CD4-positive, alpha-beta T cell treated with Interleukin-15 for 4 hours (primary cell): ENCODE data around the gene PRKCE.

ENCODE experiments used
- DNase-seq: peaks from one replicate; pipeline ENCODE4 v3.0.0-alpha.2; 2020; ENCODE audit warnings: low spot score

Gene PRKCE

DNA sequence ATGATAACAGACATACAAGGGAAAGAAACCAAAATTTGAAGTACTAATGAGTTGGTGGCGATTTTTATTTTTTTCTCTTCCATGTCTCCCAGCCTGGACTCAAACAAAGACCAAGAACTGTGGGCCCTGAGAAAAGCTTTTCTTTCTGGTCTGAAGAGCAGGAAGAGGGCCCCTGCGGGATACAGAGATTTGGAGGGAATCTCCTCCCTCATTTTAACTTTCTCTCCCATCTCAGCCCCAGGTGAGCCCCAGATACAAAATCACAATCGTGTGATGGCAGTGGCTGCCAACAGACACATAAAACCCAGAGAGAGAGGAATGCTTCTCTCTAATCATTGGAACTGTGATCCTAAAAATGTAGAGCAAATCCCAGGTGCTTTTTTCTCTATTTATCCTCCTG, 19.5 kb upstream of the PRKCE start:
- no peak for DNase-seq

DNA sequence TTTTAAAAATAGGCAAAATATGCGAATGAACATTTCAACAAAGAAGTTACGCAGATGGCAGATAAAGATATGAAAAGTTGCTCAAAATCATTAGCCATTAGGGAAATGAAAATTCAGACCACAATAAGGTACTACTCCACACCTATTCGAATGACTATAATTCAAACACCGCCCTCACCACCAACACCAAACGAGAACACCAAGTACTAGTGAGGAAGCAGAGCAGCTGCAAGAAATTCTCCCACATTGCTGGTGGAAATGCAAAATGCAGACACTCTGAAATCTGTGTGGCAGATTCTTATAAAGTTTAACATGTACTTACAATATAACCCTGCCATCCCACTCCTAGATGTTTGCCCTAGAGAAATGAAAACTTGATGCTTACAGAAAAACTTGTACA, 17.3 kb upstream of the PRKCE start:
- no peak for DNase-seq

DNA sequence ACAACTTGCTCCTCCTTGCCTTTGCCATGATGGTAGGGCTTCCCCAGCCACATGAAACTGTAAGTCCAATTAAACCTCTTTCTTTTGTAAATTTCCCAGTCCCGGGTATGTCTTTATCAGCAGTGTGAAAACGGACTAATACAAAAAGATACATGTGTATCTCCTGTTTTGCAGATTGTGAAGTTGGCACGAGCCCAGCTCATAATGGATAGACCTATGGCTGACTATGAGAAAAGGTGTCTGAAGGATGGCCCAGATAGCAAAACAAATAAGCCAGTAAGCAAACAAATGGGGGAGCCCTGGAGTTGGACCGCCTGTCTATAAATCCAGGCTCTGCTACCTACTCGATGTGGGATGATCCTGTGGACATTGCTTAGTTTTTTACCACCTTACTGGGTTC, 15.5 kb upstream of the PRKCE start:
- no peak for DNase-seq

DNA sequence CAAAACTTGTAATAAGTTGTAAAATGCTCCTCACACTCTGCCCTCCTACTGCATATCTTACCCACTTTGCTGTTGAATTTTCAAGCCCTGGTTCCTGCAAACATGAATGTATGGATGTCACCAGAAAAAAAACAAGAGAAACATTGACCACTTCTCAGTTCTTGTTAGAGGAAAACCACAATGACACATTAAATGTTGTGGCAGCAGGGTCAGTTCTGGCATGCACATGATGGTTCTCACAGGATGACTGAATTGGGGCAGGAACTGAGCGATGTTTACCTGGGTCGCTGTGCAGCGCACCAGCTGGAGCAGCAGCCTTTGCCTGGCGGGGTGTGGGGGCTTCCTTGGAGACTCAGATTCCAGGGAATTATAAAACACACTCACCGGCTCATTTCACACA, 14.0 kb upstream of the PRKCE start:
- no peak for DNase-seq

DNA sequence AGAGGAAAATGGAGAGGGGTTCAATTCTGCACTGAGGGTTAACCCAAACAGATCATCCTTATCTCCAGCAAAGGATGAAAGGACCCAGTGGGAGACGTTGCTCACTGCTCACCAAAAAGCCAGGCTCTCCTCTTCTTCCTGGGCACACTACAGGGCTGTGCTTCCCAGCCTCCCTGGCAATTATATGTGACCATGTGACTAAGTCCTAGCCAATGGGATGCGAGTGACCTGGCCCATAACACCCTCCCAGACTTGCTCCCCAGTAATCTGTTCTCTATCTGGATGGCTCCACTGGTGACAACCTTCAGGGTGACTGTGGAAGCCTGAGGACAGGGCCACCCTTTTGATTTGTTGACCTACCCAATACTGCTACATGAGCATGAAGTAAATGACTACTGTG, 10.9 kb upstream of the PRKCE start:
- no peak for DNase-seq

DNA sequence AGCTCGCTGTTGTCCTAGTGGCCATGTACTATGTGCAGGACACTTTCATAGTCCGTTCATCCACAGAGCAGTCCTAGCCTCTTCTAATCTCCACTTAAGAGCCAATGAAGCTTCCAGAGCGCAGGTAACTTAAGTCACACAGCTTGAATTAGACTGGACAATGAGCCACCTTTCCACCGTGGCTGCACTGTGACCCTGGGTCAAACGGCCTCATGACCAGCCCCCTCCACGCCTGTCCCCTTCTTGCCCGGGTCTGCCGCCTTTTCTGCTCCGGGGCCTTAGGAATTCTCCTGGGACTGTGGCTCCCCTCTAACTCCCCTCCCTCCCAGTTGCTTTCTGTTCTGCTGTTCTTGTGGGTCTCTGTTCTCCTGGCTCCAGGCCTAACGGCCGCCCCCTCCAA, 8.4 kb upstream of the PRKCE start:
- DNase-seq = no peak

DNA sequence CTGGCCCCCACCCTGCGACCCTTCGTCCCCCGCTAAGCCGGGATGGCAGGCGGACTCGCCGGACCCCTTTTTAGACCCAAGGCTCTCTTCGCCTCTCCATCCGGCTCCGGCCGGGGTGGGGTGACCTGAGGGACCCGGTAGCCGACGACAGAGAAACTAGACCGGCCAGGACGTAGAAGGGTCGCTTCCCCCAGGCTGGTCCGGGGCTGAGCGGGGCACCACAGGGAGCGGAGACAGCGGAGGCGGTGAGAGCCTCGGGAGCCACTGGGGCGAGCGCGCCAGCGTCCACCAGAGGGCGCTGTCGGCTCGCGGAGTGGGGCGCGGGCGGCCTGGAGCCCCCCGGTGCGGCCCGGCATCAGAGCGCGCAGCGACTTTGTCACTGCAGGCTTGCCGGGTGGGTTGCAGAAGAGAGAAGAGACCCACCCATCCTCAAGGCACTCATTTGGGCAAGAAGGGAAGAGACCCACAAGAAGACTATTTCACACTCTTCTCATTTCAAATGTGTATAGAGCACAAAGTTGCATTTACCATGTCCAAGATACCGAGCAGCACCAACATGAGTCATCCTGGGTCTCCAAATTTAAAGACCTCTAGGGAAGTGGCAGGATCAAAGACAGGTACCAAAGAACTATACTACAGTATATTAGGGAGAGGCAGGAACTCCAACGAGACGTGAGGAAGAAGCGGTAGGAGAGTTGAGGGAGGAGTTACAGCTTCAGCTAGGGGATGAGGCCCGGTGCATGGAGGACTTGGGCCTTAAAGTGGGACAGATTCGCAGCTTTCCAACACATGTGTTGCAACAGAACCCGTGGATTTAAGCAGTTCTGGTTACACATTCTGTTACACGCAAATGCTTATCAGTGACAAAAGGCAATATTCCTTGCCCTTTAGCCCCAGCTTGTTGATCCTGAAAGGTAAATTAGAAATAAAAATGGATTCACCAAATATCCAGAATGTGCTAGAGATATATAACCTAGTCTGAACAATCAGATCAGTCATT, 7.6 kb upstream of the PRKCE start:
- DNase-seq = peak; percentile 69

DNA sequence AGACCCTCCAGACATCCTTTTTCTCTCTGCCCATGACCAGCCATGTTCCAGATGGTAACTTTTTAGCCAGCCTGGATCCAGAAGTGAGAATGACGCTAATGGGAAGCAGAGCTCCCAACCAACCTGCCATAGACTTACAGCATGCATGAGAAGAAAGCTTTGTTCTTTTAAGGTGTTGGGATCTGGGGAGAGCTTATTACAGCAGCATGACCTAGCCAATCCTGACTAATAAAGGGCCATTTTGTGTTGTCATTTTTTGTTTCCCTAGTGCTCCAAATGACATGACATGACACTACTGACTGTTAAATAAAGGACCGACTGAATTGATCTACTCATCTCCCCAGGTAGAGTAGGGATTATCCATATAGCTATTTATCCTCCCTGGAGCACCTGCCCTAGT, 5.2 kb upstream of the PRKCE start:
- no peak for DNase-seq

DNA sequence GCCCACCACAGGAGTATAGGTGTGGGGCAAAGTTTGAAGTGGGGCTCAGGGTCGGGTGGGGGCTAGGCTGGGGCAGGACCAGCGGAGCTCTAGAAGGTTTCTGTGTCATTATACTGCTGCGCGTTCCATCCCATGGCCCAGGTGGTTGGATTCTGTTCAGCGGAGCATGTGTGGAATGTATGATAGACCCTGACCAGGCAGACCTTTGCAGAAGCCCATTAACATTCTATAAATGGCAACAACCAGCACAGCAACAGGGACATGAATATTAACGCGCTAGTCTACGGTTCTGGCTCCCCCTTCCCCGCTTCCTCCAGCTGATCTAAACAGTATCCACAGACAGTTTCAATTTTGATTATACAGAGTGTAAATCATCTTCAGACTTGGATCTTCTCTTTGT, 4.1 kb upstream of the PRKCE start:
- DNase-seq = no peak

DNA sequence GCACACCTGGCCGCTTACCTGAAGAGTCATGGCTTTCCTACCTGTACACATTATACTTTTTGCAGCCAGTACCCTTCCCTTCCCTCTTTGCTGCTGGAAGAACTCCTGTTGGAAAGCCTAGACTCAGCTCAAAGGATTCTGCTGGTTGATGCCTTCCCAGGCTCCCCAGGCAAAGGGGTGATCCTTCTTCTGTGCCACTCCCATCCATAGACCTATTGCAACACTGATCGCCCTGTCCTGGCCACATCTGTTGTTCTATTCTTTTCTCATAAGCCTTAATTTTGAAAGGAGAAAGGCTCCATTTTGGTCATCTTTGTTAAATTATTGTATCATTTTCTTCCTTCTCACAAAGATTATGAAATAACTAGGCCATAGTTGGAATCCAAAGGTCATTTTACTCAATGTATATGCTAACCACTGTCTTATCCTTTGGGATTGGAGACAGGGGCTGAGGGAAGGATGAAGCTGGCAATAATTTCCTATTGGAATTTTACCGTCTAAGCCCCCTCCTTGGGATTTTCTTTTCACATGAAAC, 3.4 kb upstream of the PRKCE start:
- no peak for DNase-seq

DNA sequence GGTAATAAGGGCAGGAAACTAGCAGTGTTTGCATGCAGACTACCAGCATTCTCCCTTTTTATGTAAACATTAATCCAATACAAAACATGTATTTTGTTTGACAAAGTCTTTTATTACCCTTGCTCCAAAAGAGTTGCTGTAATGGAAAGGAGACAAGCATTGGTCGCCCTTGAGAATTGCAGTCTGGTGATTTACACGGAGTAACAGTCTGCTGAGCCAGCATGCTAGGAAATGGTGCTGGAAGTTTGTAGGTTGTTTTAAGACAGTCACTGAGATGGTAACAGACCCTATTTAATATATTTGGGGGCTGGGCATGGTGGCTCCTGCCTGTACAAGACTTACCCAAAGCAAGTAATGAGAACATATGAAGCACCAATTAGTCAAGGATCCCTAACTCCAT, 2.8 kb upstream of the PRKCE start:
- no peak for DNase-seq

DNA sequence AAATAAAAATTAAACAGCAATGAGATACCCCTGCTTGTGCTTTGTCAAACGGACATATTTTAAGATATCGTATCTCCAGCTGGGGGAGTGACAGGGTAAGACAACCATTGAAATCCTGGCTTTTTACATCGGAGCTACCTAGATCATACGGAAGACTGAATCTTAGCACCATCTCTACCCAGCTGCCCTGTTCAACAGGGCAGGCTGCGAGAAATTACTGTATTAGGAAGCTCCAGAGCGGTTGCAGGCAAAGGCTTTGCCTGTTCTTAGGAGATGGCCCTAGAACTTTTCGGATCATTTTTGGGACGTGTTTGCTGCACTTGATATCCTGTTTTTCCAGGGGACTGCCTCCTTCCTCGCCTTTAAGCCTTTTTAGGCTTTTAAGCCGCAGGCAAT, 2.0 kb upstream of the PRKCE start:
- DNase-seq = no peak

DNA sequence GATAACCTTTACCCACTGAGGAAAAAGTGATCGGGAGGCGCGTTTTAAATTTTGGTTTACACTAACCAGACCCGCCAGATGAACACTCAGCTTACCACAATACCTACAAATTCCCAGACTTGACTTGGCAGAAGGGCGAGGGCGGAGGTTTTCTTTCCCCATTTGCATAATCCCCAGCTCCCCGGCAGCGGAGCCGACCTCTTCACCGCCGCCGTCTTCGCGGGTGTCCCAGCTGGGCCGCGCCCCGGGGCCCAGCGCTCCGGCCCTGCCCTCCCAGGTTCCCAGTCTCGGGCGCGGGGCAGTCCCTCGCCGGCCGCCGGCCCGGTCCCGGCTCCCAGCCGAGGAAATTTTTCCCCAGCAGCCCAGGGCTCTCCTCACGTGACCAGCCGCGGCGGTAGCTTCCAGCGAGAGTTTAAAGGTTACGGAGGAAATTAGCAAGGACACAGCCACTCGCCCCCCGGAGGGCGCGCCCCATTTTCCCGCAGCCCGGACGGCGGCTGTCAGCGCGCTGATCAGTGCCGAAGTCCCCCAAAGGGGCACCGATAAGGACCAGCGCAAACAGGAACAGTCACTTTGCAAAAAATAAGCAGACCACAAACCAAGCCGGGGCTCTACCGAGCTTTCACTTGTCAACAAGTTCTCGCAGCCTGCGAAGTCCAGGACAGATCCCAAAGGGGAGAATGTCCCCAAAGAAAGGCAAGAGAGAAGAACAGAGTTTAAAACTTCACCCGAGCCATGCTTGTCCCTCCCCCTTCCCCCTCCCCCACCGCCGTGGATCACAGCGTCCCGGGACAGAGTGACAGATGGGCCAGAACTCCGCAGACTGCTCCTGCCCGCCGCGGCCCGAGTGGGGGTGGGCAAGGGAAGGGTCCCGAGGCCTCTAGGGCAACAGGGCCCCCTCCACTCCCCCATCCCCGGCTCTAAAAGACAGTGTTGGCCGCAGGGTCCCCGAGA, 1.3 kb upstream of the PRKCE start:
- DNase-seq = peak; percentile 37

DNA sequence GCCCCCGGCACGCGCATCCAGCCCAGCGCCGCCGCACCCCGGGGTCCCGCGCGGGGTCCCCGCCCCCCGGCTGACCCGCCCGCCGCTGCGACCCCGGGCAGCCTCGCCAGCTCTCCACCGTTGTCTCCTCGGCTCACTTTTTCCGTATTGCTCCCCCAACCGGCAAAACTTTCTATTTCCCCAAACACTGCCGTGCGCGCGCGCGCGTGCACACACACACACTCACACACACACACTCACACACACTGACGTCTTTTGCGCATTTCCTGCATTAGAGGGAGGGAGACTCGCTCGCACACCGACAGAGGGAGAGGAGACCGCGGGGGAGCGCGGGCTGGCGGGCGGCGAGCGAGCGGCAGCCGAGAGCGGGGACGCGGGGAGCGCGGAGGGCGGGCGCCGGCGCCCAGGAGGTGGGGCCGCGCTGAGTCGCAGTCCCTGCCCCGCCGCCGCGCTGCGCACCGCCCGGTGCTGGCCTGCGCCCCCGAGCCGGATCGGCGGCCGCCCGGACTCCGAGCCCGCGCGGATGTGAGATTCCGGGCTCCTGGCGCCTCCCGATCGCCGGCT, 542 bp upstream of the PRKCE start:
- DNase-seq = peak; percentile 96

DNA sequence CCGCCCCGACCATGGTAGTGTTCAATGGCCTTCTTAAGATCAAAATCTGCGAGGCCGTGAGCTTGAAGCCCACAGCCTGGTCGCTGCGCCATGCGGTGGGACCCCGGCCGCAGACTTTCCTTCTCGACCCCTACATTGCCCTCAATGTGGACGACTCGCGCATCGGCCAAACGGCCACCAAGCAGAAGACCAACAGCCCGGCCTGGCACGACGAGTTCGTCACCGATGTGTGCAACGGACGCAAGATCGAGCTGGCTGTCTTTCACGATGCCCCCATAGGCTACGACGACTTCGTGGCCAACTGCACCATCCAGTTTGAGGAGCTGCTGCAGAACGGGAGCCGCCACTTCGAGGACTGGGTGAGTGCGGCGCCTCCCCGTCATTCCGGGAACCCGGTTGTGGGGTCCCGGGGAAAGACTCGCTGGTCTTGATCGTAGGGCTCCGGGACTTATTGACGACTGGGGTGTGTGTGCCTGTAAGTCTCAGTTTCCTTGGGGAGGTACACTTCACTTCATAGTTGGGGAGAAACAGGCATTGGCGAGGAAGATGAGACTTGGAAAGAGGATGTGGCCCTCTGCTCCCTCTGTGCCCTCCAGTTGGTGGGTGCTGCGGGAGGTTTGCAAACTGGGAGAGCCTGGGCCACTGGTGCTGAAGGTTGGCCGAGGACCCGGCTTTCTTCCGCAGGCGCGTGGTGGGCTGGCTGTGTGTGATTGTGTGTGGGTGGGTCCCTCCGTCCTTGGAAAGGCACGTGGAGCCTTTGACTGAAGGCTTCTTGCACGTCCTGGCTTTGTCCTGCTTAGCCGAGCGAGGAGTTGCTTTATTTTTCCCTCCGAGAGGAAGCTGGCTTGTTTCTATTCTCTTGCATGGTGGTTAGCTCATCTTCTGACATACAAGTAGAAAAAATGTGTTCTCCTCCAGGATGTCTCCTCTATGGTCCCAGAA, 886 bp downstream of the PRKCE start:
- peak; percentile 13 for DNase-seq

DNA sequence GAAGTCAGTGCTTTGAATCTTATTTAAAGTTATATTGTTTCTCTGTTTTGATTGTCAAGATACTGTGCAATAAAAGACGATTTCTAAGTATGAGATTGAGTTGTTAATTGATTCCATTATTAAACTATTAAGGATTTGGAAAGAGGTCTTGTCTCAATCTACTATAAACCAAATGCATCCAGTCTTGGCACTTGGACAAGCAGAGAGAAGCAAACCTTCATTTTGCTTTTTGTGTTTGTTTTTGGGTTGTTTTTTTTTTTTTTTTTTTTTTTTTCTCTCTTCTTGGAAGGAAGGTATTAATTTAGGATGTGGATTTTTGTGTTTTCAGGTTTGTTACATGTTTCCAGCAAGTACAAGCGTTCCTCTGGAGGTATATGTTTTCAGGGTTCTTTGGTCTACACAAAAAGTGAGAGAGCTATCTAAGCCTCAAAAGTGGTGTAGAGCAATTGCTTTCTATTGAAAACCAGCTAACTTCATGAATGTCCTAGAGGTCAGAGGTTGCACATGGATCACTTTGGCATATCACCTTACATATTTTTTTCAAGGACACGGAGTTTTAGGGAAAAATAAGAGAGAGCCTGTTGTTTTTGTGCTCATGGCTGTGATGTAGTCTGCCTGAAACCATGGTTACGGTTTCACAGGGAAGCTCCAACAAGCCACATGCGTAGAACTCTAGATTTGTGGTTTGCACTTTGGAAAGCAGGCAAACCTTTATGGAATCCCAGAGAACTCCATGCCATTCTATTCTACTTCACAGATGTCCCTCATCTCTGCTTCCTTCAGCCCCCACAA, 1.8 kb downstream of the PRKCE start:
- no peak for DNase-seq

DNA sequence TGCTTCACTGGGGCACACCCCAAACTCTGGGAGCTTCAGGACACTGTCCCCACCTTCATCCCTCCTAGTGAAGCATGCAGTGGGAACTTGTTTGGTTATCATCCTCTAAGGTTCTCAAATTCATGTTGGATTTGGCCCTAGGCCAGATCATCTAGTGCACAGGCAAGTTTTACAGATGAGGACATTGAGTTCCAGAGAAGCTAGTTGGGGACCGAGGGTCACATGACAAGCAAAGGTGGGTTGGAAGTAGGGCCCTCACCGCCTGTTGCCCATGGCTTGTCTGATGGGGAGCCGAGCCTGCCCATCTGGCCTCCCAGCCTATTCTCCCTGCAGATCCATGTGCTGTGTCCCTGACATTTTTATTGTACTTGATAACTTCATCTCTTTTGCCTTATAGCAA, 2.8 kb downstream of the PRKCE start:
- no peak for DNase-seq

DNA sequence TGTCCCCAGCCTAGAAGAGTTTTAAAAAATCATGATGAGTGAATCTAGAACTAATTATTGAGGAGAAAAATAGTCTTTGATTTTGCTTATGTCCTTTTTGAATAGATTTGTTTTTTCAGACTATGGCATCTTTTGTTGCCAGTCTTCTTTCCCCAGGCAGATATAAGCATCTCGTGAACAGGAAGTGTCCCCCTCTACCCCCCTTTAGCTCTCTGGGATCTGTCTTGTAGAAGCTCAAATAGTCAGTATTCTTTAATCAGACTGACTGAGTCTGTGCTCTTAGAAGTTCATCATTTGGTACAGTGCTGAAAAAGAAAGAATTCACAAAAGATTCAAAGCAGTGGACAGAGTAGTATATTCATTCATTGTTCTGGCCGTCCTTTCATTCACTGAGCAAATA, 10.4 kb downstream of the PRKCE start:
- DNase-seq = no peak

DNA sequence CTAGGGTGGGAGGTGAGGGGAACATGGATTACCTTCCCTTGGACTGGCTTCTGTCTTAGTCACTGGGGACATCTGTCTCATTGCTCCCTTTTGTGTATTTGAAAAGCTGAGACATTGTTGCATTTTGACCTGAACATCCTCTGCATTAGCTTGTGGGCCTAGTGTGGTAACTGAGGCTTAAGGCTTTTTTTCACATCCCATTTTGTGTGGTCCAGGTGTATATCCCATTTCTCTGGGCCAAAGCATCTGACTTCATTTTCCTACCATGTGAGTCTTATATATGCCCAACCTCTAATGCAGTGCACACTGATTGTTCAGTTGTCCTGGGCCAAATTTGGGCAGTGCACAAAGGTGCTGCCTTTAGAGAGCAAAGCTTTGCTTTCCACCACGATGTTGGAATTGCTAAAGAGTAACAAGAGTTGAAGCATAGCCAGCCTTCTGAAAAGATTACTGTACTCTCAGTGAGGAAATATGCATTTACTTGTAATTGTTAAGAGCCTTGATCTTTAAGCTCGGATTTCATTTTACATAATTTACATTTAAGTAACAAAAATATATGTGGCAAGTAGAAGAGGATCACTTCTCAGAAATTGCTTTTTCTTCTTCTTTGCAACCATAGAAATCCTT, 13.3 kb downstream of the PRKCE start:
- no peak for DNase-seq

DNA sequence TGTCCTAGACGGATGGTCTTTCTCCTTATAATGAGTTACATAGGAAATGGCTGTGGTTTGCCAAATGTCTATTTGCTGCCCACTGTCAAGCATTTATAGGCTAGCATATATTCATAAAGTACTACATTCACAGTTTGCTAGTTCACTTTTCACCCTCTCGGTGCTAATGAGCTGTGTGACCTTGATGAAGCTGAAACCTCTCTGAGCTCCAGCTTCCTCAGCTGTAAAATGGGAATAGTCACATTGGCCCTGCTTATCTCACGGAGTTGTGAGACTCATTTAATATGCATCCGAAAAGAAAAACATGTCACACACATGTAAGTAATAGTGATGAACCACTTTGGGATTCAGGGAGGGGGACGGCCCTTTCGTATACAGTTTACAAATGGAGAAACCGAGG, 17.0 kb downstream of the PRKCE start:
- DNase-seq = no peak
